HG02623 (cell line): Measurements from ENCODE around the gene HMG20B.
A peak's percentile ranks its signal among the peaks of the same experiment; 100 is the strongest.
"Not testable (repeated sequence)": the region's sequence is repeated elsewhere in the genome, so short reads cannot be mapped to it uniquely, and the experiment has no call there.

Experiments used
- ATAC-seq: cut with Tn5 transposase; IDR thresholded peaks from one replicate; pipeline ENCODE4 v1.9.1; 2021; ENCODE audit warnings: moderate library complexity; ENCODE audit not compliant: unreplicated experiment

HMG20B gene

GRCh38 chr19:3555653-3556422, 16.9 kb upstream of the HMG20B start:
- ATAC-seq, result no peak

- ATAC-seq, result no peak
Measured at GRCh38 chr19:3556423-3556977, 16.2 kb upstream of the HMG20B start.

GRCh38 chr19:3556978-3557460, 15.7 kb upstream of the HMG20B start:
- ATAC-seq, result no peak

GRCh38 chr19:3557461-3558248, 15.1 kb upstream of the HMG20B start, which contains the start of gene MFSD12:
Gene MFSD12, minus strand, starts transcription at chr19:3557586. Its CDS starts 183 bp downstream, at chr19:3557403.
- peak; percentile 68 for ATAC-seq

GRCh38 chr19:3563709-3564524, 8.8 kb upstream of the HMG20B start:
- no peak for ATAC-seq

- no peak for ATAC-seq
Measured at GRCh38 chr19:3565139-3565538, 7.6 kb upstream of the HMG20B start.

GRCh38 chr19:3570042-3570441, 2.7 kb upstream of the HMG20B start:
- ATAC-seq, result not testable (repeated sequence)

GRCh38 chr19:3570606-3571011, 2.1 kb upstream of the HMG20B start:
- ATAC-seq, result no peak

- peak; percentile 91 for ATAC-seq
Measured at GRCh38 chr19:3572132-3572854, 451 bp upstream of the HMG20B start.

- no peak for ATAC-seq
Measured at GRCh38 chr19:3573162-3573857, 566 bp downstream of the HMG20B start.

- ATAC-seq, result no peak
Measured at GRCh38 chr19:3573858-3574637, 1.3 kb downstream of the HMG20B start.

GRCh38 chr19:3575260-3575741, 2.6 kb downstream of the HMG20B start:
- ATAC-seq, result no peak

- ATAC-seq, result no peak
Measured at GRCh38 chr19:3575949-3576673, 3.4 kb downstream of the HMG20B start.

- no peak for ATAC-seq
Measured at GRCh38 chr19:3576696-3577443, 4.1 kb downstream of the HMG20B start.

GRCh38 chr19:3577723-3578344, 5.1 kb downstream of the HMG20B start:
- ATAC-seq, result no peak

- no peak for ATAC-seq
Measured at GRCh38 chr19:3578390-3578789, 5.6 kb downstream of the HMG20B start.
